A204.1 (cell line): ENCODE measurements around the gene THEM5.

Source experiments
- FAIRE-seq: peaks from 2 replicates; lab custom pipeline; 2012; peaks lifted over from hg19 to GRCh38; lab: Jason Lieb, UNC

THEM5 gene

DNA sequence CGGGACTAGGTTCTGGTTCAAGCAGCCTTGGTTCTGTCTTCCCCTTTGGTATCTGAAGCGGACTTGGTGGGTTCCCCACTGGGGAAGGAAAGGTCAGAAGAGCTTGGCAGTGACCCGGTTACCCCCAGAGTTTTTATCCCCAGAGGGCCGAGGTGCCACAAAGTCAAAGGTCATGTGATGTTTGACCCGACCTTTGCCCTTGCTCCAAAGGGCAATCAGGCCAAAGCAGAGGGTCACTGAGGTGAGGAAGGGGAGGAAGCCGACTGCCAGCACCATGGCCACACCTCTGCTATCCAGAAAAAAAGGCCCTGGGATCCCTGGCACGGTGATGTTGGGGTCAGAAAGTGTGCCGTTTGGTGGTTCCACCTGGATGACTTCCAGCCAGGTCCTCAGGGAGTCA is 52.7 kb downstream of the THEM5 start:
- no peak for FAIRE-seq

DNA sequence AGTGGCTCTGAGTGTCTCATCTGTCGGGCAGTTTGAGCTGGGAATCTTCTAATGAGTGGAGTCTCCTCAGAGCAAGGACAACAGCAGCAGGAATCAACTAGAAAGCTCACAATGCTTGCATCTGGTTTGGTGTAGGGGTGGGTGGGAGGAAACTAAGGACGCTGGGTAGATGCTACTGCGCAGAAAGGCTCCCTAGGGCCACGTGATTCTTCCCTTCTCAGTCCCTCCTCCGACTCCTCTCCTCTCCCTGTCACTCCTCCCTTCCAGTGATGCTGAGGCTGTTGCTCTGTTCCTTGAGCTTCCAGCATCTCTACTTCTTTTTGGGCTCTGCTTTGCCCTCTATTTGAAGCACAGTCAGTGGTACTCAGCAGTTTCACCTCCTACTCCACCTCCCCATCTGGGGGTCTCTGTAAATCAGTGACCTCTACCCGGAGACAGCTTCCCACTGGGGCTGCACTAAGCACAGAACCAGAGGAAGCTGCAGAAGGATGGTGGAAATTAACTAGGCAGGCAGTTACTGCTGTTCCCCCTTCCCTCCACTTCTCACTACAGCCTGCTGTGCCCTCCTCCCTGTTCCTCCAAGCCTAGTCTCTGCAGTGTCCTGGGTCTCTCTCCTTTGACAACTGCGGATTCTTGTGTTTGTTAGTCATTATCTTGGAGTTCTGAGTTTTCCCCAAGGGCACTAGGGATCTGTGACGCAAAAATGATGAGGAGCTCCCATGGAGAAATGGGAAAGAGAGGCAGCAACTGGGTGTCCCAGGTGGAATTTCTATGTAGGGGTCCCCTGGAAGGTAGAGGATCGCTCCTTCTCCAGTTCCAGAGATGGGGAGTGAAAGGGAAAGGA is 54.1 kb downstream of the THEM5 start:
- FAIRE-seq = no peak

DNA sequence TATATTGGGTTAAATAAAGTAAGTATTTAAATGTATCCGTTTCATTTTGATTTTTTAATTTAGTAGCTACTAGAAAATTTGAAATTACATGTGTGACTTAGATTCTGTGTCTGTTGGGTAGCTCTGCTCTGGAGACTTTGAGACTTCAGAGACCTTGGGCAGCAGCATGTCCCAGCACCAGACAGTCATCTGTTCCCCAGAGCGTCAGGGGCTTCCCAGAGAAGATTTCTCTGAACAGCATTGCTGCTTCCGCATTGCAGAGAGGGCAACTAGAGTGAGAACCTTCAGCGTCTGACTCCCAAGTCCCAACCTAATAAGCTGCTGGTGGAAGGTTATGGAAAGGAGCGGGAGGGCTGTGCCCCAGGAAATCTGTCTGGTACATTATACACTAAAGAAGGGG is 54.9 kb downstream of the THEM5 start:
- no peak for FAIRE-seq
